ENCODE results near the gene GPX4. TPM values are rescaled to one million over a fixed set of nuclear protein-coding genes. Genes with fewer than 3 reads are reported as not detected.

GPX4 gene
- total and polyA plus RNA-seq, 2 of the 13 experiments (the other 11 are each of a cell fraction or from before 2014, with no cell fraction given), result 535 to 613 TPM

GRCh38 chr19:1151917-1152587 is 48.3 kb downstream of the GPX4 start (continued):
- TF ChIP-seq KIAA2018 (CRISPR knock-in tag; IDR thresholded peaks at IDR 0.05; ENCODE audit: borderline replicate concordance) (no peak), ZSCAN5A (CRISPR knock-in tag; IDR thresholded peaks at IDR 0.05; ENCODE audit: borderline replicate concordance) (no peak), TBL1XR1 (IDR thresholded peaks at IDR 0.05; ENCODE audit: borderline replicate concordance, low read length, partially characterized antibody) (no peak), HDAC1 (CRISPR knock-in tag; IDR thresholded peaks at IDR 0.05) (no peak), MEF2D (CRISPR knock-in tag; IDR thresholded peaks at IDR 0.05) (no peak), ZBTB42 (CRISPR knock-in tag; IDR thresholded peaks at IDR 0.05) (no peak)
